Heart right ventricle (tissue), 16 donors: ENCODE measurements around the gene SUPT20HL2. TPM values are rescaled to one million over a fixed set of nuclear protein-coding genes. Genes with fewer than 3 reads are reported as not detected.
"Not testable (repeated sequence)": the region's sequence is repeated elsewhere in the genome, so short reads cannot be mapped to it uniquely, and the experiment has no call there.

Source experiments
- ATAC-seq, 8 donors: fragments of 200-7000 bp; cut with Tn5 transposase; one replicate each; pipeline ENCODE4 v1.9.1; 2020; ENCODE audit warnings: mild to moderate bottlenecking in 8 of 8, moderate library complexity in 8 of 8, moderate number of reproducible peaks in 1 of 8
- DNase-seq, 2 donors: peaks; one replicate each; pipeline ENCODE4 v3.0.0-alpha.2; 2020
- H3K27ac ChIP-seq, 10 donors: fragments of 200-600 bp; sonication (generic) in 2 of 10; one replicate each; pipeline versions ENCODE4 v1.5.0 to v1.8.0; 2020 to 2022; ENCODE audit warnings: mild to moderate bottlenecking in 3 of 10
- H3K27me3 ChIP-seq, 7 donors: fragments of 200-600 bp; one replicate each; pipeline ENCODE4 v1.8.0; 2021 to 2022; ENCODE audit warnings: mild to moderate bottlenecking in 2 of 7
- H3K36me3 ChIP-seq, 9 donors: fragments of 200-600 bp; sonication (generic) in 1 of 9; one replicate each; pipeline versions ENCODE4 v1.5.0 to v1.8.0; 2020 to 2022; ENCODE audit warnings: mild to moderate bottlenecking in 2 of 9
- H3K4me1 ChIP-seq, 9 donors: fragments of 200-600 bp; sonication (generic) in 1 of 9; one replicate each; pipeline versions ENCODE4 v1.5.0 to v1.8.0; 2020 to 2022; ENCODE audit warnings: mild to moderate bottlenecking in 4 of 9
- H3K4me3 ChIP-seq, 10 donors: fragments of 200-600 bp; sonication (generic) in 2 of 10; one replicate each; pipeline versions ENCODE4 v1.5.0 to v1.8.0; 2020 to 2022; ENCODE audit warnings: mild to moderate bottlenecking in 7 of 10, moderate library complexity in 2 of 10
- H3K9me3 ChIP-seq, 11 donors: fragments of 200-600 bp in 10 of 11; sonication (generic) in 2 of 11; one replicate each; pipeline versions ENCODE4 v1.5.0 to v1.8.0; 2013 to 2022; ENCODE audit warnings: mild to moderate bottlenecking in 2 of 11, control low read depth in 1 of 11, moderate library complexity in 1 of 11
- WGBS, 2 donors: extraction: QIAGEN DNeasy Blood & Tissue Kit; methylation state at CpG; one replicate each; pipeline ENCODE4 v1.1.7; 2013; ENCODE audit warnings: inconsistent platforms in 1 of 2; 5-methylcytosine and 5-hydroxymethylcytosine counted together
- intact Hi-C, 10 donors: fragments of 100-400 bp; cut with DNase I; formaldehyde crosslinking; loops; one replicate each; pipeline versions ENCODE4 v1.11.1 to v1.14.2; 2022
- polyA plus RNA-seq, 2 donors: library from polyadenylated mRNA; stranded (reverse); fragments of 200-250 nt; gene quantifications; one replicate each; pipeline ENCODE4 v1.2.3, GENCODE V29; 2013
- total RNA-seq, 10 donors: library from RNA; stranded (reverse); fragmentation: NEBNext Ultra II Directional in 3 of 10; extraction: Animal tissue kit (Norgen Biotek cat#: 25700) in 3 of 10; gene quantifications; one replicate each; pipeline versions ENCODE4 v1.2.1 to v1.2.4, GENCODE V29; 2021 to 2023
- TF ChIP-seq, protein P1 (sequence below), 9 donors: fragments of 200-600 bp; sonication (generic) in 2 of 9; IDR thresholded peaks; one replicate each; pipeline versions ENCODE4 v1.5.0 to v1.8.0; 2021 to 2022; ENCODE audit warnings: antibody characterized with exemption in 9 of 9, mild to moderate bottlenecking in 5 of 9, moderate library complexity in 1 of 9
- donor health status: Arrhythmogenic right ventricular cardiomyopathy.
- donor health status: ischemic (EF 13 %, LVEDD 7.1; RV severe dilation, severe dysfunction).
- donor health status: healthy with polysubstance abuse.
- donor health status: DM: no; HTN: yes; CAD: no.
- donor health status: DM: no; HTN: no; CAD: no.
- donor health status: ischemic (EF 25% LVEDD 6.9; RV normal size, moderate dysfunction).
- donor health status: ischemic (EF 25% LVEDD 5.7; RV mildly dilated, moderate dysfunction).
- donor health status: healthy.
- donor health status: DM: yes; HTN: yes; CAD: no.
- donor health status: Ischemic cardiomyopathy.
- donor health status: ischemic (EF 35%, LVEDD 5.7; RV mildly dilated, moderate dysfunction).
- donor health status: nonischemic (EF 11% LVEDD 7.7; RV severe dilation, severe dysfunction).
- donor health status: DM: yes; HTN: yes; CAD: no.
- donor health status: PGD.
- donor health status: ischemic (EF 29% LVEDD 5.4; RV normal size, mild dysfunction).
- donor health status: nonischemic (EF 23%, LVEDD 6.1; RV moderate dilation, normal function).

The SUPT20HL2 gene
- total and polyA plus RNA-seq, 12 donors: not detected

GRCh38 chrX:24317567-24317966, 3.7 kb upstream of the SUPT20HL2 start:
- H3K4me1 ChIP-seq: no peaks in the 10 kb centered on the region
- no peaks in the 10 kb centered on the region for H3K36me3 ChIP-seq
- H3K27me3 ChIP-seq: peaks cover 0 to 47% (median 0%) of the 10 kb centered on the region in 7 donors
- TF ChIP-seq, protein P1, sequence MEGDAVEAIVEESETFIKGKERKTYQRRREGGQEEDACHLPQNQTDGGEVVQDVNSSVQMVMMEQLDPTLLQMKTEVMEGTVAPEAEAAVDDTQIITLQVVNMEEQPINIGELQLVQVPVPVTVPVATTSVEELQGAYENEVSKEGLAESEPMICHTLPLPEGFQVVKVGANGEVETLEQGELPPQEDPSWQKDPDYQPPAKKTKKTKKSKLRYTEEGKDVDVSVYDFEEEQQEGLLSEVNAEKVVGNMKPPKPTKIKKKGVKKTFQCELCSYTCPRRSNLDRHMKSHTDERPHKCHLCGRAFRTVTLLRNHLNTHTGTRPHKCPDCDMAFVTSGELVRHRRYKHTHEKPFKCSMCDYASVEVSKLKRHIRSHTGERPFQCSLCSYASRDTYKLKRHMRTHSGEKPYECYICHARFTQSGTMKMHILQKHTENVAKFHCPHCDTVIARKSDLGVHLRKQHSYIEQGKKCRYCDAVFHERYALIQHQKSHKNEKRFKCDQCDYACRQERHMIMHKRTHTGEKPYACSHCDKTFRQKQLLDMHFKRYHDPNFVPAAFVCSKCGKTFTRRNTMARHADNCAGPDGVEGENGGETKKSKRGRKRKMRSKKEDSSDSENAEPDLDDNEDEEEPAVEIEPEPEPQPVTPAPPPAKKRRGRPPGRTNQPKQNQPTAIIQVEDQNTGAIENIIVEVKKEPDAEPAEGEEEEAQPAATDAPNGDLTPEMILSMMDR (IDR thresholded peaks at IDR 0.05): no peak
- H3K4me3 ChIP-seq: no peak overlapping the region
- H3K27ac ChIP-seq: no peak overlapping the region
- H3K9me3 ChIP-seq: no peaks in the 10 kb centered on the region
- intact Hi-C loops: no loop called here
- ATAC-seq (no peak), DNase-seq (no peak)
- WGBS, 2 donors: 55 to 65% methylated on average over 1 of the region's 1 CpG

DNA sequence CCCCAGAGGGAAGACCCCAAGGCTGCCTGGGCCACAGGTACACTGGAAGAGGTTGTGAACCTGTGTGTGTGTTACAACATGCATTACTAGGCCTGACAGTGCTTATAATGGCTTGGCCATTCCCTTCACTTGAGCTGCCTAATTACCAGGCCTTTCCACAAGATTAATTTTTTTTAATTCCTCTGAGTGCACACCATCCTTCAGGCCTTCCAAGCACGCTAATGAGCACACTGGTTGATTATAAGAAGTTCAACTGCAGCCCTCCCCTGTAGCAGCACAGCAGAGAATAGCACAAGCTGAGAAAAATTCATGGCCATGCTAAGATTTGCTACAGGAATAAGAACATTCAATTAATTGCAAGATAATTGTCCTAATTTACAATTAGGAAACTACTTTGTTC, 2.2 kb upstream of the SUPT20HL2 start:
- no peak overlapping the region for H3K27ac ChIP-seq
- WGBS, 2 donors: 80 to 91% methylated on average over 1 of the region's 1 CpG
- intact Hi-C loops: no loop called here
- peaks cover 0 to 4% (median 0%) of the 10 kb centered on the region in 9 donors for H3K4me1 ChIP-seq
- no peak overlapping the region for H3K4me3 ChIP-seq
- H3K9me3 ChIP-seq: no peaks in the 10 kb centered on the region
- no peak for ATAC-seq
- peaks cover 0 to 33% (median 0%) of the 10 kb centered on the region in 7 donors for H3K27me3 ChIP-seq
- no peaks in the 10 kb centered on the region for H3K36me3 ChIP-seq
- TF ChIP-seq, protein P1 (IDR thresholded peaks at IDR 0.05): no peak
- no peak for DNase-seq

DNA sequence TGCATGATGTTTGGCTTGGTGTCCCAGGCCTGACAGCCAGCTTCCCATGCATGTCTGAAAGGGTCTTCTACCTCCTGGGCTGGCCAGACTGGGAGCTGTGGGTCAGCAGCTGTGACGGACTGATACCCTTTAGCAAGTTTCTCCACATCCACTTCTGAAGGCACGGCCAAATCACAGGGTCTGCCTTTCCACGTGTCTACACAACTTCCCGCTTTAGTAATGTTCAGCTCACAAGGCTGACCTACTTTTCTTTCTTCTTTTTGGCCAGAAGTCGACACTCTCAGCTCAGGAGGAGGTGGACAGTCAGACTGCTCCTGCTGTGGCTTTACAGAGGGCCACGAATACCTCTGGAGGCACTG, 1.6 kb downstream of the SUPT20HL2 start:
- ATAC-seq: peak in 7 of 8 donors; percentile 26 to 64 (median 57)
- intact Hi-C loops: not testable (repeated sequence)

DNA sequence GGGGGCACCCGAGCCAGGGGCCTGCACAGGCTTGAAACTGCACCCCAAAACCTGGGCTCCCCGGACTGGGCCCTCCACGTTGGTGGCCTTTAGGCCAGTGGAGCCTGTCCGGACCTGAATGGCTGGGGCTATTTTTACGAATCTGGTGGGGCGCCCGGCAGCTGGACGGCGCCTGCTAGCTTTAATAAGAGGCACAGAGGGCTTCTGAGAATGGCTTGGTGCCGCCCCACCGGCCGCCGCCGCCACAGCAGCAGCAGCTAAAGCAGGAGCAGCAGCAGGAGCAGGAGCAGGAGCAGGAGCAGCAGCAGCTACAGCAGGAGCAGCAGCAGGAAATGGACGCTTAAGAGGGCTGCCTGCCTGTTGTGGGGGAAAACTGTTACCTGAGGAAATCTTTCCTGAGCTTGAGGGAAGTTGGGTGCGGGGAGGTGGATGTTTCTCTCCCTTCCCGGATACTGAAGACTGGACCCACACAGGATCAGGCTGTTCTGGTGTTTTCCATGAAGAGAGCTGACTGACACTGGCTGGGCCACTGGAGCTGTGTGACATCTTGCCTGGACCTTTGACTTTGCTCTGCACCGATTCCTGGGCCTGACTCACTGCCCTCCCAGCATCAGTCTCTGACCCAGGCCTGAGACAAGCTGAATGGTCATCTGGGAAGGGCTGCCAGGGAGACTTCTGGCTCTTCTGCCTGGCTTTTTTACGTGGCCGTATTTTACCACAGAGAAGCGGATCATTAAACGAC, 2.2 kb downstream of the SUPT20HL2 start:
- H3K27ac ChIP-seq, H3K9me3 ChIP-seq, H3K4me3 ChIP-seq, intact Hi-C loops, DNase-seq, H3K36me3 ChIP-seq: not testable (repeated sequence)
- WGBS, 2 donors: 72 to 77% methylated on average over 15 to 19 of the region's 22 CpGs
- Histone ChIP-seq H3K4me1 (peaks cover 0 to 18% (median 0%) of the 10 kb centered on the region in 9 donors), H3K27me3 (peaks cover 0 to 32% (median 0%) of the 10 kb centered on the region in 7 donors)
- peak in 5 of 8 donors; percentile 29 to 42 (median 39) for ATAC-seq

More for the DNA sequence above, 1.6 kb downstream of the SUPT20HL2 start:
- H3K9me3 ChIP-seq, H3K27ac ChIP-seq, H3K4me3 ChIP-seq, H3K36me3 ChIP-seq, DNase-seq: not testable (repeated sequence)
- peaks cover 0 to 34% (median 0%) of the 10 kb centered on the region in 7 donors for H3K27me3 ChIP-seq
- 58 to 76% methylated on average over 1 to 4 of the region's 6 CpGs for WGBS, 2 donors
- H3K4me1 ChIP-seq: peaks cover 0 to 14% (median 0%) of the 10 kb centered on the region in 9 donors

DNA sequence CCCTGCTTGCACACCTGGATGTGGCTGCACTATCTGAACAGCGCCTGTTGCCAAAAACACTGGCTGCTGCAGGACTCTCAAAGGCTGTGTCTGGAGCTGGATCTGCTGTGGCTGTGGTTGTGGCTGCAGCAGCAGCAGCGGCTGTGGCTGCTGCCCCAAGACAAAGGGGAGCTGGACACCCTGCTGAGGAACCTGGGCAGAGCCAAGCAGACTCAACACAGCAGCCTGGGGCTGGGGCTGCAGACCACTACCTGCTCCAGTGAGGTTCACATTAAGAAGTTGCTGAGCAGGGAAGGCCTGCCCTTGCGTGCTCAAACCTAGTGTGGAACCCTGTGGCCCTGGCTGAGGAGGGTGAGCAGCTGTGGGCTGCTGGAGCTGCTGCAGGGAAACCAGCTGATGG, 3.0 kb downstream of the SUPT20HL2 start:
- DNase-seq, H3K36me3 ChIP-seq, intact Hi-C loops, H3K4me3 ChIP-seq, H3K27ac ChIP-seq, H3K9me3 ChIP-seq: not testable (repeated sequence)
- 64 to 69% methylated on average over 3 of the region's 3 CpGs for WGBS, 2 donors
- ATAC-seq: peak in 4 of 8 donors; percentile 39 to 49 (median 44)
- peaks cover 0 to 23% (median 0%) of the 10 kb centered on the region in 9 donors for H3K4me1 ChIP-seq
- H3K27me3 ChIP-seq: peaks cover 0 to 36% (median 0%) of the 10 kb centered on the region in 7 donors

DNA sequence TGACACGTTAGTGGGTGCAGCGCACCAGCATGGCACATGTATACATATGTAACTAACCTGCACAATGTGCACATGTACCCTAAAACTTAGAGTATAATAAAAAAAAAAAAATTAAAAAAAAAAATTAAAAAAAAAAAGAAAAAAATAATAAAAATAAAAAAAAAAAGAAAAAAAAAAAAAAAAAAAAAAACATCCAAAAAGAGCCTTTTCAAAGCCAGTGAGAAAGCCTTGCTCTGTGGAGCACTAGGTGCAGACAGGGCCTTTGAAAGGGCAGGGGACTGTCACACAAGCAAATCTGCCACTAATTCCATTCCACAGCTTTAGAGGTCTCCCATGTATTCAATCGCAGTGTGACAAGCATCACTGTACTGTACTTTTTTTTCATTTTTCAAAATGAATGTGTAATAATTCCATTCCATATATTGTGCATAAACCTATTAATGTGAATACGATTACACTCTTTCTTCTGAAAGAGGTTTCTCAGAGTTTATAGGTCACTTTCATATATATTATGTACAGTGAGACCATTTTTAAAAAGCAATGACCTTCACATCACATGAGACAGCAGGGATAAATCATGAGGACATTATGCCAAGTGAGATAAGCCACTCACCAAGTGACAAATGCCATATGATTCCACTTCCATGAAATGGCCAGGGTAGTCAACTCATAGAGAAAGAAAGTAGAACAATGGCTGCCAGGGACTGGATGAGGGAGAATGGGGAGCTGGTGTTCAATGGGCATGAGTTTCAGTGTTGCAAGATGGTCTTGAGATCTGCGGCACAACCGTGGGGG, 4.1 kb downstream of the SUPT20HL2 start:
- H3K9me3 ChIP-seq, ATAC-seq, H3K27ac ChIP-seq, H3K4me3 ChIP-seq, H3K36me3 ChIP-seq, DNase-seq: not testable (repeated sequence)
- Histone ChIP-seq H3K4me1 (peaks cover 0 to 26% (median 0%) of the 10 kb centered on the region in 9 donors), H3K27me3 (peaks cover 0 to 47% (median 0%) of the 10 kb centered on the region in 7 donors)
- intact Hi-C loops: loop anchor here in 1 of 10 donors (10.0 kb wide), 1 partner anchor 55 kb away; the partner anchor contains the start of gene SUPT20HL1
- 89 to 94% methylated on average over 4 to 6 of the region's 6 CpGs for WGBS, 2 donors

DNA sequence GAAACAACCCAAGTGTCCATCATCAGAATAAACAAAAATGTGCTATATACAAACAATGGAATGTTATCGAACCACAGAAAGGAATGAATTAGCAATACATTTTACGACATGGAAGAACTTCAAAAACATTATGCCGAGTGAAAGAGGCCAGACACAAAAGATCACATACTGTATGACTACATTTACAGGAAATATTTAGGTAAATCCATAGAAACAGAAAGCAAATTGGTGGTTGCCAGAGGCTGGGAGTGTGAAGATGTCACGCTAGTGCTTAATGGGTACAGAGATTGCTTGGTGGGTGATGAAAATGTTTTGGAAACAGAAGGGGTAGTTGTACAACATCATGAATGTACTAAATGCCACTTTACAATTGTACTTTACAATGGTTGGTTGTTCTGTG, 5.1 kb downstream of the SUPT20HL2 start:
- WGBS, 2 donors: 92 to 93% methylated on average over 3 to 4 of the region's 4 CpGs
- not testable (repeated sequence) for H3K9me3 ChIP-seq, H3K36me3 ChIP-seq, H3K27ac ChIP-seq, ATAC-seq, DNase-seq, H3K4me3 ChIP-seq
- H3K27me3 ChIP-seq: peaks cover 0 to 57% (median 0%) of the 10 kb centered on the region in 7 donors
- intact Hi-C loops: loop anchor here in 1 of 10 donors (10.0 kb wide), 1 partner anchor 56 kb away; the partner anchor contains the start of gene SUPT20HL1
- peaks cover 0 to 26% (median 0%) of the 10 kb centered on the region in 9 donors for H3K4me1 ChIP-seq
